ENCODE results near the gene AKAP4. TPM values are rescaled to one million over a fixed set of nuclear protein-coding genes. Genes with fewer than 3 reads are reported as not detected.

AKAP4 gene
- total RNA-seq, 1 donor, result not detected

DNA sequence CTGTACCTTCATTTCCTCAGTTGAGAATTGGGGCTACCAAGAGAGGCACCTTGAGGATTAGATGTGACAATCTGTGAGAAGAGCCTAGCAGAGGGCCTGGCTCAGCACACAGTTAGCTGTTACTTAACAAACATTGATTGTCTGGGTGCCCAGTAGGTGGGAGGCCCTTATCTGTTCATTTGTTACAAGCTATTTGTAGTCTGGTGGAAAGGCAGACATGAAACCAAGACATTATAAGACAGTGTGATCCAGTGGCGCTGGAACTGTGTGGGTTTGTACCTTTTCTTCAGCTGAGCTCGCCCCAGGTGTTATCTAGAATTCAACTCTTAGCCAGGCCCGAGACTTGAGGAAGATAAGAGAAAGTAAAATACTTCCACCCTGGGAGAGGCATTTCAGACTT lies 16.9 kb downstream of the AKAP4 start:
- H3K36me3 ChIP-seq (ENCODE audit: insufficient read depth, low read length), result no peaks in the 10 kb centered on the region
- no peak overlapping the region for H3K4me2 ChIP-seq (ENCODE audit: insufficient read depth, low read length)
- no peaks in the 10 kb centered on the region for H4K20me1 ChIP-seq (ENCODE audit: insufficient read depth, low read length)
- peaks cover 8% of the 10 kb centered on the region for H3K27me3 ChIP-seq (ENCODE audit: insufficient read depth, low read length)
- no peak overlapping the region for H3K27ac ChIP-seq (ENCODE audit: low read depth, low read length)
- no peak for DNase-seq (ENCODE audit: insufficient read length, low spot score, missing footprints)
- no peak overlapping the region for H2AFZ ChIP-seq (ENCODE audit: low read length)
- no peaks in the 10 kb centered on the region for H3K4me1 ChIP-seq (ENCODE audit: insufficient read depth, low read length)
- H3K9me3 ChIP-seq (ENCODE audit: low read depth, low read length), result no peaks in the 10 kb centered on the region
- H3K4me3 ChIP-seq (ENCODE audit: insufficient read depth, low read length), result no peak overlapping the region
- no peaks in the 10 kb centered on the region for H3K79me2 ChIP-seq (ENCODE audit: insufficient read depth, low read length)
- TF ChIP-seq, protein P1, sequence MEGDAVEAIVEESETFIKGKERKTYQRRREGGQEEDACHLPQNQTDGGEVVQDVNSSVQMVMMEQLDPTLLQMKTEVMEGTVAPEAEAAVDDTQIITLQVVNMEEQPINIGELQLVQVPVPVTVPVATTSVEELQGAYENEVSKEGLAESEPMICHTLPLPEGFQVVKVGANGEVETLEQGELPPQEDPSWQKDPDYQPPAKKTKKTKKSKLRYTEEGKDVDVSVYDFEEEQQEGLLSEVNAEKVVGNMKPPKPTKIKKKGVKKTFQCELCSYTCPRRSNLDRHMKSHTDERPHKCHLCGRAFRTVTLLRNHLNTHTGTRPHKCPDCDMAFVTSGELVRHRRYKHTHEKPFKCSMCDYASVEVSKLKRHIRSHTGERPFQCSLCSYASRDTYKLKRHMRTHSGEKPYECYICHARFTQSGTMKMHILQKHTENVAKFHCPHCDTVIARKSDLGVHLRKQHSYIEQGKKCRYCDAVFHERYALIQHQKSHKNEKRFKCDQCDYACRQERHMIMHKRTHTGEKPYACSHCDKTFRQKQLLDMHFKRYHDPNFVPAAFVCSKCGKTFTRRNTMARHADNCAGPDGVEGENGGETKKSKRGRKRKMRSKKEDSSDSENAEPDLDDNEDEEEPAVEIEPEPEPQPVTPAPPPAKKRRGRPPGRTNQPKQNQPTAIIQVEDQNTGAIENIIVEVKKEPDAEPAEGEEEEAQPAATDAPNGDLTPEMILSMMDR (IDR thresholded peaks at IDR 0.05; ENCODE audit: extremely low read depth, low read depth, low read length), result no peak

DNA sequence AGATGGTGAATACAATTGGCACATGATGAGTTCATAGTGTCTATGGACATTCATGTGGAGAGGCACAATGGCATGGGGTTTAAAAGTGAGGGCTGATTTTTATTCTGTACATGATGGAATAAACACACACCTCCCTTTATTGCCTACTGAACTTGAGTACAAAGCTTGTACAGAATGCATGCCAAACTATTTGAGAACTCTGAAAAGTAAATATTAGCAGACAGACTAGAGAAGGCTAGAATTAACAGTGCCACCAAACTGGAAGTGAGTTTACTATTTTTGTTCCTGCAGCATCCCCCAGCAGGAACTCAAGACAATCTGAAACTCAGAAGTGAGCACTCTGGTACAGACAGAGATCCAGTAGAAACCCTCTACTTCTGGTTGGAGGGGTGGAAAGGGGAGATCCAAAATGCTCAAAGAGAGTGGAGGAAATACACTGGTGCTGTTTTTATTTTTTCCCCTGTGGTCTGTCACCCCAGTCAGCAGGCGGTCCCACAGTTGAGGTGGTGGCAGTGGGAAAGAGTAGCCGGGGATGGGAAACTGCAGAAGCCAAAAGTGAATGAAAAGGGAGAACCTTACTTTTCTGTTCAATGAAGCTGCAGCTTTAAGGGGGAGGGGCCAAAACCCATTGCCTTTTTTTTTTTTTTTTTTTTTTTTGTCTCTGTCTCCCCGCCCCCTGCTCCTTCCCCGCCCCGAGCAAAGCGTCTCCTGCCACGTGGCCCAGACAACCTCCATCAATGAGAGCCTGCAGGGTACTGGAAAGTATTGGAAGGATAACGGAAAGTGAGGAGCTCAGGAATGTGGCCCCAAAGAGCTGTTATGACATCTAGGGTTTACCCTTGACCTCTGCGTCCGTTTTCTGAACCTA lies 20.5 kb downstream of the AKAP4 start:
- DNase-seq (ENCODE audit: insufficient read length, low spot score, missing footprints), result no peak
- Histone ChIP-seq H3K9me3 (ENCODE audit: low read depth, low read length) (no peaks in the 10 kb centered on the region), H3K36me3 (ENCODE audit: insufficient read depth, low read length) (no peaks in the 10 kb centered on the region), H4K20me1 (ENCODE audit: insufficient read depth, low read length) (no peaks in the 10 kb centered on the region), H2AFZ (ENCODE audit: low read length) (no peak overlapping the region), H3K27ac (ENCODE audit: low read depth, low read length) (no peak overlapping the region), H3K79me2 (ENCODE audit: insufficient read depth, low read length) (no peaks in the 10 kb centered on the region), H3K4me3 (ENCODE audit: insufficient read depth, low read length) (no peak overlapping the region), H3K4me2 (ENCODE audit: insufficient read depth, low read length) (no peak overlapping the region), H3K4me1 (ENCODE audit: insufficient read depth, low read length) (no peaks in the 10 kb centered on the region), H3K27me3 (ENCODE audit: insufficient read depth, low read length) (peaks cover 2% of the 10 kb centered on the region)
- TF ChIP-seq, protein P1 (IDR thresholded peaks at IDR 0.05; ENCODE audit: extremely low read depth, low read depth, low read length), result no peak

DNA sequence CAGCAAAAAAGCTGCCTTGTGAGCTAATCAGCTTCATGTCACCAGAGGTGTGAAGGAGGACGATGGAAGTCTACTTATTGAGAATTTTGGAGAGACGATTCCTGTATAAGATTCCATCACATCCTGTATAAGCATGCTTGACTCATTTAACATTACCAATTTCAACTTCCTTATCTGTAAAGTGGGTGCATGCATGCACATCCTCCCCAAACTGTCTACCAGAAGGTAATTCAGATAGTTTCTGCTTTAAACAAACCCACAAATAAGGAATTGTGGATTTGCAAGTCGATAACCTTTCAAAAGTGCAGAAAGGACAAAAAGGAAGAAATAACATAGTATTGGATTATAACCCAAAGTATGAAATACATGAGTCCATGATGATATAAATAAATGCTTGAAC lies 31.1 kb downstream of the AKAP4 start:
- H3K4me3 ChIP-seq (ENCODE audit: insufficient read depth, low read length), result no peak overlapping the region
- no peaks in the 10 kb centered on the region for H3K4me1 ChIP-seq (ENCODE audit: insufficient read depth, low read length)
- TF ChIP-seq, protein P1 (IDR thresholded peaks at IDR 0.05; ENCODE audit: extremely low read depth, low read depth, low read length), result no peak
- H3K36me3 ChIP-seq (ENCODE audit: insufficient read depth, low read length), result no peaks in the 10 kb centered on the region
- no peaks in the 10 kb centered on the region for H3K9me3 ChIP-seq (ENCODE audit: low read depth, low read length)
- no peak for DNase-seq (ENCODE audit: insufficient read length, low spot score, missing footprints)
- H3K27me3 ChIP-seq (ENCODE audit: insufficient read depth, low read length), result peaks cover 9% of the 10 kb centered on the region
- no peaks in the 10 kb centered on the region for H3K79me2 ChIP-seq (ENCODE audit: insufficient read depth, low read length)
- H2AFZ ChIP-seq (ENCODE audit: low read length), result no peak overlapping the region
- no peaks in the 10 kb centered on the region for H4K20me1 ChIP-seq (ENCODE audit: insufficient read depth, low read length)
- no peak overlapping the region for H3K4me2 ChIP-seq (ENCODE audit: insufficient read depth, low read length)
- H3K27ac ChIP-seq (ENCODE audit: low read depth, low read length), result no peak overlapping the region

DNA sequence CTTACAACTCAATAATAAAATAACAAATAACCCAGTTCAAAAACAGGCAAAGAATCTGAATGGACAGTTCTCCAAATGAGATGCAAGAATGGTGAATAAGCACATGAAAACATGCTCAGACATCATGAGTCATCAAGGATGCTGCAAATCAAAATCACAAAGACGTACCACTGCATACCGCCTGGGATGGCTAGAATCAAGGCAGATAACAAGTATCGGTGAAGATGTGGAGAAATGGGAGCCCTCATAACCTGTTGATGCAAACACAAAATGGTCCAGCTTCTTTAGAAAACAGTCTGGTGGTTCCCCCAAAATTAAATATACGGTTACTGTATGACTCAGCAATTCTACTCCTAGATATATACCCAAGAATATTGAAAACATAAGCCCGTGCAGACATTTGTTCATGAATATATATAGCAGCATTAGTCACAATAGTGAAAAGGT lies 32.5 kb downstream of the AKAP4 start:
- Histone ChIP-seq H4K20me1 (ENCODE audit: insufficient read depth, low read length) (no peaks in the 10 kb centered on the region), H2AFZ (ENCODE audit: low read length) (no peak overlapping the region), H3K9me3 (ENCODE audit: low read depth, low read length) (no peaks in the 10 kb centered on the region), H3K4me3 (ENCODE audit: insufficient read depth, low read length) (no peak overlapping the region), H3K27ac (ENCODE audit: low read depth, low read length) (no peak overlapping the region), H3K4me2 (ENCODE audit: insufficient read depth, low read length) (no peak overlapping the region), H3K4me1 (ENCODE audit: insufficient read depth, low read length) (no peaks in the 10 kb centered on the region), H3K27me3 (ENCODE audit: insufficient read depth, low read length) (peaks cover 9% of the 10 kb centered on the region), H3K36me3 (ENCODE audit: insufficient read depth, low read length) (no peaks in the 10 kb centered on the region), H3K79me2 (ENCODE audit: insufficient read depth, low read length) (no peaks in the 10 kb centered on the region)
- no peak for DNase-seq (ENCODE audit: insufficient read length, low spot score, missing footprints)
- TF ChIP-seq, protein P1 (IDR thresholded peaks at IDR 0.05; ENCODE audit: extremely low read depth, low read depth, low read length), result no peak
